ENCODE data around the gene SPG7.
"Not testable (repeated sequence)": the region's sequence is repeated elsewhere in the genome, so short reads cannot be mapped to it uniquely, and the experiment has no call there.

SPG7 gene

DNA sequence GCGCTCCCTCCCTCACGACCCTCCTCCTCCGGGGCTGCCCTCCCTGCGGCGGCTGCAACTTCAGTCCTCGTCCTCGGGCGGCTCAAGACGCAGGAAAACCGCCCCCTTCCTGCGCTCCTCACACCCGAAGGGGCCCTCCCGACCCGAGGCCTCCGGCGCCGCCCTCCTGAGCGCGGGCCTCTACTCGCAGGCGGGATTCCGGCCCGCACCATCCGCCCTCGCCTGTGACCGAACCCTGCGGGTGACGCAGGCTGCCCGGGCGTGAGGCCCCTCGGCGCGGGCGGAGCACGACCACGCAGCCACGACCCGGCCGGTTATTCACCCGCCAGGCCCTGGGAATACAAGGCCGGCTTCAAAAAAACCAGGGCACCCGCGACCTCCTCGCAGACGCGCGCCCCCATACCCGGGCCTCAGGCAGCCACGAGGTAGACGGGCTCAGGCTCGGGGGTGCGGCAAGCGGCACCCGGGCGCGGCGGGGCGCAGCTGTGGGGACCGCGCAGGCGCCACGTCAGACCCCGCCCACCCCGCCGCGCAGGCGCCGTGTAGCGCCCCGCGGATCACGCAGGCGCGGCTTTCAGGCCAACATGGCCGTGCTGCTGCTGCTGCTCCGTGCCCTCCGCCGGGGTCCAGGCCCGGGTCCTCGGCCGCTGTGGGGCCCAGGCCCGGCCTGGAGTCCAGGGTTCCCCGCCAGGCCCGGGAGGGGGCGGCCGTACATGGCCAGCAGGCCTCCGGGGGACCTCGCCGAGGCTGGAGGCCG, at the start of gene SPG7:
SPG7 (plus strand) TSS at position 570 of the 757 bp plus-strand sequence; CDS start at position 585, 15 bp downstream.
- peak; percentile 88 for DNase-seq

DNA sequence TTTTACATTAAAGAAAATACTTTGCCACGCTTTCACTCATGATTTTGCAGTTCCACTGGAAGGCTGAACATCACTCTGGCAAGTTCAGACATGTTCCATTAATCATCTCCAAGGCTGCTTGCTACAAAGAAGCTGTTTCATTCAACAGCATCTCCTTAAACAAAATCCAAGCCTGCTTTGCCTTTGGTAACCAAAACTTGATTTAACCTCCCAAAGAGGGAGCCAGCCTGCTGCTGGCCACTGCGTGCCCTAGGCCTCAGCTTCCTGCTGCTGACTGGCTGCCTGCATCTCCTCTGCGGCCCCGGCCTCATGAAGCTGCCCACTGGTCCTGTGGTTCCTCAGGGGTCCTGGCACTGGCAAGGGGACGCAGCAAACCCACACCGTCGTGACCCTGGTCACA, 49.7 kb upstream of the SPG7 start:
- DNase-seq, result no peak

DNA sequence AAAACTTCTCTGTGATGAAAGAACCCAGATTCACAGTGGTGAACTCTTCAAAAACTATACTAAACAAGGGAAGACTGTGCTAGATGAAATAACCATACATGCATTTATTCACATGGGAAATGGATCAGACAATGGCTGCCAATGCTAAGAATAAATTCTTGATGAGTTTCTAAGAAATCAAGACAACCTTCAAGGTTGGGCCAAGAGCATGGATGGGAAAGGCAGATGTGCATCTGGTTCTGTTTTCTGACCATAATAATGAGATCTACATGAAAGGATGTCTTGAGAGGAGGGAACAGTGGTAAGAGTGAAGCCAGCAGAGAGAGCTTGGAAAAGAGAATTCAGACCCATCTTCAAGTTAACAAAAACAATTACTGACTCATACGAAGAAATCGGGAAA, 49.2 kb upstream of the SPG7 start:
- no peak for DNase-seq

DNA sequence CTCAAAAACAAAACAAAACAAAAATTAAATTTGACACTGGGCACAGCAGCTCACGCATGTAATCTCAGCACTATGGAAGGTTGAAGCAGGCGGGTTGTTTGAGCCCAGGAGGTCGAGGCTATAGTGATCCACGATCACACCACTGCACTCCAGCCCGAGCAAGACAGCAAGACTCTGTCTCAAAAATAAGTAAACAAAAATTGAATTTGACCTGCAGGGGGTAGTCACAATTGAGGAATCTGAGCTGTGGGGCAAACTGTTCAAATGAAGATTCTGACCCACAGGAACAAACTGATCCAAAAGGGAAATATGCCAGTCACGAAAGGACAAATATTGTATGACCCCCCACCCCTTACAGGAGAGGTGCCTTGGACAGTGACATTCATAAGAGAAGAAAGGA, 47.6 kb upstream of the SPG7 start:
- DNase-seq, result no peak

DNA sequence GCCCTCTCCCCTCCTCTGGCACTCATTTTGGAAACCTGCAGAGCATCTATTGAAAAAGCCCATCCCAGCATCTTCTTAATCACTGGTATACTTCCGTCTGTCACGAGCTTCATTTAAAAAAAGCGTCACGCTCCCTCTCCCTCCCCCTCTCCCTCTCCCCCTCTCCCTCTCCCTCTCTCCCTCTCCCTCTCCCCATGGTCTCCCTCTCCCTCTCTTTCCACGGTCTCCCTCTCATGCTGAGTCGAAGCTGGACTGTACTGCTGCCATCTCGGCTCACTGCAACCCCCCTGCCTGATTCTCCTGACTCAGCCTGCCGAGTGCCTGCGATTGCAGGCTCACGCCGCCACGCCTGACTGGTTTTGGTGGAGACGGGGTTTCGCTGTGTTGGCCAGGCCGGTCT, 46.3 kb upstream of the SPG7 start:
- DNase-seq, result not testable (repeated sequence)

DNA sequence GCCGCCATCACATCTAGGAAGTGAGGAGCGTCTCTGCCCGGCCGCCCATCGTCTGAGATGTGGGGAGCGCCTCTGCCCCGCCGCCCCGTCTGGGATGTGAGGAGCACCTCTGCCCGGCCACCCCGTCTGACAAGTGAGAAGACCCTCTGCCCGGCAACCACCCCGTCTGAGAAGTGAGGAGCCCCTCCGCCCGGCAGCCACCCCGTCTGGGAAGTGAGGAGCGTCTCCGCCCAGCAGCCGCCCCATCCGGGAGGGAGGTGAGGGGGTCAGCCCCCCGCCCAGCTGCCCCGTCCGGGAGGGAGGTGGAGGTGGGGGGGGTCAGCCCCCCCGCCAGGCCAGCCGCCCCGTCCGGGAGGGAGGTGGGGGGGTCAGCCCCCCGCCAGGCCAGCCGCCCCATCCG, 45.6 kb upstream of the SPG7 start:
- not testable (repeated sequence) for DNase-seq

DNA sequence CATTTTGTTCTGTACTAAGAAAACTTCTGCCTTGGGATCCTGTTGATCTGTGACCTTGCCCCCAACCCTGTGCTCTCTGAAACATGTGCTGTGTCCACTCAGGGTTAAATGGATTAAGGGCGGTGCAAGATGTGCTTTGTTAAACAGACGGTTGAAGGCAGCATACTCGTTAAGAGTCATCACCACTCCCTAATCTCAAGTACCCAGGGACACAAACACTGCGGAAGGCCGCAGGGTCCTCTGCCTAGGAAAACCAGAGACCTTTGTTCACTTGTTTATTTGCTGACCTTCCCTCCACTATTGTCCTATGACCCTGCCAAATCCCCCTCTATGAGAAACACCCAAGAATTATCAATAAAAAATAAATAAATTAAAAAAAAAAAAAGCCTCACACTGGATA, 44.9 kb upstream of the SPG7 start:
- DNase-seq, result not testable (repeated sequence)

DNA sequence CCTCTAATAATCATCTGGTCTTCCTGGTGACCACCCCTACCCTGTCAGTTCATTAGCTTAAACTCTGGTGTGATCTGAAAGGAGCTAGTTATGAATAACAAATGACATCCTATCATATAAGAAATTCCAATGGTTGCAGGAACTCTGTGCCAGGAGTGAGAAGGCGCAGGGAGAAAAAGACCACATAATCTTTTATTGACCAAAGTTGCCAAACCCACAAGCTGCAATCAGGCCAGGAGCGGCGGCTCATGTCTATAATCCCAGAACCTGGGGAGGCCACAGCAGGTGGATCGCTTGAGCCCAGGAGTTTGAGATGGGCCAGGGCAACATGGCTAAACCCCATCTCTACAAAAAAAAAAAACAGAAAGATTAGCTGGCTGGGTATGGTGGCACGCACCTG, 41.3 kb upstream of the SPG7 start:
- DNase-seq, result no peak

DNA sequence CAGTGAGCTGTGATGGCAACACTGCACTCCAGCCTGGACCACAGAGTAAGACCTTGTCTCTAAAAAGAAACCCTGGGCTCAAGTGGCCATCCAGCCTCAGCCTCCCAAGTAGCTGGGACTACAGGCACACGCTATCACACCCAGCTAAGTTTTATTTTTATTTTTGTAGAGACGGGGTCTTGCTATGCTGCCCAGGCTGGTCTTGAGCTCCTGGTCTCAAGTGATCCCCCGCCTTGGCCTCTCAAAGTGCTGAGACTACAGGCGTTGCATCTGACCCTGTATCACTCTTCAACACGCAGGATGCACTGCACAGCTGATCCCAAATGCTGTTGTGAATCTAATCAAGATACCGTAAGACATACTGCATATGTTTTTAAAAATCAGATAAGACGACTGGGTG, 40.8 kb upstream of the SPG7 start:
- no peak for DNase-seq

DNA sequence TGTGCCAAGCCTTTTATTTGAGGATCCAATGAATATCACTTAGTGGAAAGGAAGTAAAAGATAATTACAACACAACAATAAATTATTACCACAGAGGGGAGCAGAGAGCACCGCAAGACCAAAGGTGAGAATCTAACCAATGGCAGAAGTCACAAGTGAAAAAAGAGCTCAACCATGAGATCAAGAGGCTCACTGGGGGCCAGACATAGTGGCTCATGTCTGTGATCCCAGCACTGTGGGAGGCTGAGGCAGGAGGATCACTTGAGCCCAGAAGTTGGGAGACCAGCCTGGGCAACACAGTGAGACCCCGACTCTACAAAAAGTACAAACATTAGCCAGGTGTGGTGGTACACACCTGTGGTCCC, 35.5 kb upstream of the SPG7 start:
- no peak for DNase-seq

DNA sequence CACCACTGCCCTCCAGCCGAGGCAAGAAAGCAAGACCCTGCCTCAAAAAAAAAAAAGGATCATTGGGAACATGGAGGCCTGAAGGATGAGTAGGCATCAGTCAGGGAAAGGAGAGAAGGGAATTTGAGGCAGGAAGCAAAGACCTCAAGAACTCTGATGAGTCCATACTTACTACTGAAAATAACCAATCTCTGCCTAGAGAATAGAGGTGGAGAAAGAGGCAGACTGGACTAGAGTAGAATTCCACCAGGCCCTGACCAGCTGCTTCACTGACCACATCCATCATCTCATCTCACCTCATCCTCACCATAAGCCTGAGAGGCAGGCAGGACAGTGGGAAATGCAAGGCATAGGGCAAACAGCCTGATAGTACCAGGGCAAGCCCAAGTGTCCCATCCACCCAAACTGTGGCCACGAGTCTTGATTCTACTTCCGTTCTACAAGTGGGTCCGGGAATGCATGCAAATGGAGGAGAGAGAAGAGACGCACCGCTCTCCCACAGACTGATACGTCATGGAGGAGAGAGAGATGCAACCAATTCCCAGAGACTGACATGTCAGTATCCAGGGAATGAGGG, 35.0 kb upstream of the SPG7 start:
- no peak for DNase-seq

DNA sequence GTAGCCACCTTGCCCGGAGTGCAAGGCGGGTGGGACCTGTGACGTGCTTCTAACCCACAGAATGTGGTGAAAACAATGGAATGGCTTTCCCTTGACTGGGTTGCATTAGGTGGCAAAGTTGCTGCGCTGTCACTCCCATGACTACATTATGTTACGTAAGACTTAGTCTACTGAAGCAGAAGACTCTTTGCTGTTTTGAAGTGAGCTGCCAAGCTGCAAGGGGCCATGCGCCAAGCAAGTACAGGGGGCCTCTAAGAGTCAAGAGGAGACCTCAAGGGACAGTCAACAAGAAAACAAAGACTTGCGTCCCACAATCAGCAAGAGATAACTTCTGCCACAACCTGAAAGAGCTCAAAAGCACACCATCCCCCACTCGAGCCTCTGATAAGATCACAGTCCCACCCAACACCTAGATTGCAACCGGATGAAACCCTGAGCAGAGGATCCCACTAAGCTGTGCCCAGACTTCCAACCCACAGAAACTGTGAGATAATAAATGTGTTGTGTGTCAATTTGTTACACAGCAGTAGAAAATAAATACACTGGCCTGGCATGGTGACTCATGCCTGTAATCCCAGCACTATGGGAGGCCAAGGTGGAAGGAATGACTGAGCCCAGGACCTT, 34.3 kb upstream of the SPG7 start:
- DNase-seq, result no peak

DNA sequence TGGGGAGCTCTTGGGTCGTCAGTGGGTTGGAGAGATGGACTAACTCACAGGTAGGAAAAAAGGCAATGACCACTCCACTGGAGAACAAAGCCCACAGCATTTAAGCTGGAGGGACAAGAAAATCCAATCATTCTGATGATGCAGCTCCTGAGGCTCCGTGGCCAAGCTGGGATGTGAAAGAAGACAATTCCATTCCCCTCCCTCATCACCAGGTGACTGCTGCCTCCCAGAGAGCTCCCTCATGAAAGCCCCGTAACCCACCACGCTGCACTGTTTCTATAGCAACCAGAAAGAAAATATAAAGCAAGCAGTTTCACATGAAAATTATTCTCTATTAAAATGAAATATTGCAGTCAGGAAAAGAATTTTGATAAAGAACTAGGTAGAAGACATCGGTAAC, 33.1 kb upstream of the SPG7 start:
- DNase-seq, result no peak

DNA sequence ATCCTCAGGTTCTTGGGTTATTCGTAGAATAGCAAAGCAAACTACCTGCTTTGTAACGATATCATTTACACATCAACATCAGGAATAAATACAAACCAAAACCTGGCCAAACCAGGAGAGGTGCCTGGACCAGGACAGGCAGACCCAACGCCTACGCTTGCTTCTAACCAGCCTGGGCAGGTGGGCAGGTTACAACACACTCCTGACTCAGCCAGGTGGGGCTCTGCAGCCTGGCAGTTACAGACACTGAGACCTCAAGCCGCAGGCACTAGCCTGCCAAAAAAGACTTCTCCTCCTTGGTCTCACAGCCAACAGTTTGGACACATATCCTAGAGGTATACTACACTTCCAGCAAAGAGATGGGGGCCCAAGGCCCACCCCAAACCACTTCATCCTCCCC, 31.8 kb upstream of the SPG7 start:
- DNase-seq, result no peak

DNA sequence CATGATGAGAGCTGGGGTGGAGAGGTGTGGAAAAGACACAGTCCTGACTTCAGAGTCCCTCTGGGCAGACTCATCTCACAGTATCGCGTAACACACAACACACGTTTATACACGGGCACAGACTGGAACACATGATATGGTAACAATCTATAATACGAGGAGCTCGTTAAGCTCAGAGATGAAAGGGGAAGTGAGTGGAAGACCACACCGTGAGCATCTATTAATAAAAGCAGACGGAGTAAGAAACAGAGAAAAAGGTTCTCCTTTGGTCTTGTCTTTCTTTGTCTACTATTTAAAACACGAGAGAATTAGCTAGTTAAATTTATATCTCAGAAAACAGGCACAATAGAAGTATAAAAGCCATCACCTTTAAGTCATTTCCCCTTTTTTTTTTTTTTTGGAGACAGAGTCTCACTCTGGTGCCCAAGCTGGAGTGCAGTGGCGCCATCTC, 31.4 kb upstream of the SPG7 start:
- DNase-seq, result no peak

DNA sequence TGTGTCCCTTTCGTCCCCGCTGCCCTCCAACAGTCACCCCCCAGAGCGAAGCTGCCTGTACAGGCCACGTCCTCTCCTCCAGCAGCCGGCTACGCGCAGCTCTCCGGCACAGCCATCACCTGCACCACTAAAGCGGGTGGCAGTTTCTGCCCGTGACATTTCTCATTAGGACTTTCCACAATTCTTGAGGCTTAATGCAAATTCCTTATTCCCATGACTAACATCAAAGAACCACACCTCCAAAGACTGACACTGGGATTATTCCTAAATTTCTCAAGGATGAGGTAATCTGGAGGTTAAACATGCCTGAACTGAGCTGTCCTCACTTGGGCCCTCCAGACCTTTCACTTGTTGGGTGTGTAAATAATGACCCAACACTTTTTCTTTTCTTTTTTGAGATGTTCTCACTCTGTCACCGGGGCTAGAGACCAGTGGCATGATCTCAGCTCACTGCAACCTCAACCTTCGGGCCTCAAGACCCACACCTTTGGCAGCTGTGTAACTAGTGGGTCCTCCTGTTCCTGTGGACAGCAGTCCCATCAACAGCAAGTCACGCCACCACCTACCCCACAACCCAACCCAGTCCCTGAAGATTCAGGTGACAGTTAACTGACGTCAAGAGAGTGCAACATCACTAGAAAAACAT, 29.5 kb upstream of the SPG7 start:
- DNase-seq, result no peak

DNA sequence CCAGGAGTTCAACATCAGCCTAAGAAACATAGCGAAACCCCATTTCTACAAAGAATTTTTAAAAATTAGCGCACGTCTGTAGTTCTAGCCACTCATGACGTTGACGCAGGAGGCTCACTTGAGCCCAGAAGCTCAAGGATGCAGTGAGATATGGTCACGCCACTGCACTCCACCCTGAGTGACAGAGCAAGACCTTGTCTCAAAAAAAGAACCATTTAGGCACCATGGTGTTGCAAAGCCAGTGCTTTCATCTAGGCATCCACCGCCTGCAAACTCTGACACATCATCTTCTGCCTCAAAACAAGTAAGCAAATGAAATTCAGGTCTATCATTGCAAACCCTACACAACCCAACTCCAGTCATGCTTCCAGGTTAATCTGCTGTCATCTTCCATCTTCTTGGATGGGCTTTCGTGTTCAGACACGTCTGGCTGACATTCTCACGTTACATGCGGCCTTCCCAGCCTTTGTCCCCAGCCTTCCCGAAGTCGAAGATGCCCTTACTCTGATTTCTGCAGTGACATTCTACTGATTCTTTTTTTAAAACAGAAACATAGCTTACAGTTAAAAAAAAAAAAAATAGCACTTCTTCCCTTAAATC, 26.7 kb upstream of the SPG7 start:
- DNase-seq, result no peak

DNA sequence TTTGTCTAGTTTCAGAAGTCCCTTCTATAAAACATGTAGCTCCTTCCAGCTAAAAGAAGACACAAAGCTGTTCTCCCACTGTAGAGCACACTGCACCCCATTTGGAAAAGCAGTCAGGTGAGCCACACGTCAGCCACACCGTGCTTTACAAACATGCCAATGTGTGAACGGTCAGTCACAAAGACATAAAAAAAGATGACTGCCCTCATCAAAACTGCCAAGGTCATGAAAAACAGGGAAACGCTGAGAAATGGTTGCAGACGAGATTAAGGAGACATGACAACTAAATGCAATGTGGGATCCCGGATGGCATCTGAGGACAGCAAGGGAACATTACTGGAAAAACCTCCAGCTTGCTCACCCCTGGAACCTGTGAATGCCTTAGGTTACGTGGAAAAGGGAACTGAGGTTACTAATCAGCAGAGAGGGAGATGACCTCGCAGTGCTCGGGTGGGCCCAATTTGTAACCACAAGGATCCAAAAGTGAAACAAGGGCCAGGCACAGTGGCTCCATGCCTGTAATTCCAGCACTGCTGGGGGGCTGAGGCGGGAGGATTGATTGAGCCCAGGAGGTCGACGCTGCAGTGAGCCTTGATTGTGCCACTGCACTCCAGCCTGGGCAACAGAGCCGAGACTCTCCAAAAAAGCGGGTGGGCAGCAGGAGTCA, 25.9 kb upstream of the SPG7 start:
- DNase-seq, result no peak

DNA sequence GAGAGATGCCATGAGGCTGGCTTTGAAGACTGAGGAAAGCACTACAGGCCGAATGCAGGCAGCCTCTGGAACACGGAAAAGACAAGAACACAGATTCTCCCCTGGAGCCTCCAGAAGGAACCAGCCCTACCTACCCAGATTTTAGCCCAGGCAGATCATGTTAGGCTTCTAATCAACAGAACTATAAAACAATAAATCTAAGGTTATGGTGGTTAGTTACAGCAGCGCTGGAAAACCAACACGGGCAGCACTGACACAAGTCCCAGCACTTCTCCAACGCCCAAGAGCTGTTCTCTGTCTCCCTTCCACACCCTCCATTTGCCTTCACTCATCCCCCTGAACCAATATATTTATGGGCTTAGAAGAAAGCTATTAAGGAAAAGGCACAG, 25.4 kb upstream of the SPG7 start:
- DNase-seq, result no peak

DNA sequence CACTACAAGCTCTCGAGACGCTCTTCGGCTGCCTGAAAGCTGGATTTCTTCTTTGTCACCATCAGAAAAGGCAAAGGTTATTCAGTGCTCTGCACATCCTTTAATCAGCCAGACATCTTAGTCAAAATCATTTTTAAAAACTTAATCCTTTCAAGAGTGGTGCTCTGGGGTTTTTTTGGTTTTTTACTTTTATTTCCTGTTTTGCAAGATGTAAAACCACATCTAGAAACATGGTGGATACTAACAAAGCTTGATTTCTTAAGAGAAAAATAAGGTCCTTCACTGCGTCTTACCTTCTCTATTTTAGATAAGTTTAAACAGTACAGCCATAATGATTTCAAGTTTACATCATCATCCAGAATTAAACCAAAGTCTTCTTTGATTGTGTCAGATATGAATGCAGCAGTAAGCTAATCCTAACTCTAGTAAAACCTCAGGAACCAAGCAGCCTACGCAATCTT, 24.1 kb upstream of the SPG7 start:
- DNase-seq, result no peak

DNA sequence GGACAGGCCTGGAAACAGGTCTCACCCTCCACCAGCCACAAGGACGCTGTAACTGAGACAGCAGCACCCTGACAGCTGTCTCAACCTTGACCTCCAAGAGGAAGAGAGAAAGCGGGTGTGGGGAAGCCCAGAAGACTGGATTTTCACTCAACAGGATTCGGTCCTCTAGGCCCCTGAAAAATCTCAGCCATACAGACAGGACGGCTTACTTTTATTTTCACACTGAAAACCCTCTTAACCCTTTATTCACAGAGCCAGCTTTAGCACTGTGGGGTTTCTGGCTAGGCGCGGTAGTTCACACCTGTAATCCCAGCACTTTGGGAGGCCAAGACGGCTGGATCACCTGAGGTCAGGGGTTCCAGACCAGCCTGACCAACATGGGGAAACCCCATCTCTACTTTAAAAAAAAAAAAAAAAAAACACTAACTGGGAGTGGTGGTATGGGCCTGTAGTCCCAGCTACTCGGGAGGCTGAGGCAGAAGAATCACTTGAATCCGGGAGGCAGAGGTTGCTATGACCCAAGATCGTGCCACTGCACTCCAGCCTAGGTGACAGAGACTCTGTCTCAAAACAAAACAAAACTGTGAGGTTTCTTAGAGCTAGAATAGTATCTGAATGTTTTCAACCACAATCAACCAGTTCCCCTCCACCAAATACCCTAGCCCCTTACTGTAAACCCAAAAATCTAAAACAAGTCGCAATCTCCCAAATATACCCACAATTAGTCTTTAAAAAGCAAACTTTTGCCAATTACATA, 23.1 kb upstream of the SPG7 start:
- DNase-seq, result no peak

DNA sequence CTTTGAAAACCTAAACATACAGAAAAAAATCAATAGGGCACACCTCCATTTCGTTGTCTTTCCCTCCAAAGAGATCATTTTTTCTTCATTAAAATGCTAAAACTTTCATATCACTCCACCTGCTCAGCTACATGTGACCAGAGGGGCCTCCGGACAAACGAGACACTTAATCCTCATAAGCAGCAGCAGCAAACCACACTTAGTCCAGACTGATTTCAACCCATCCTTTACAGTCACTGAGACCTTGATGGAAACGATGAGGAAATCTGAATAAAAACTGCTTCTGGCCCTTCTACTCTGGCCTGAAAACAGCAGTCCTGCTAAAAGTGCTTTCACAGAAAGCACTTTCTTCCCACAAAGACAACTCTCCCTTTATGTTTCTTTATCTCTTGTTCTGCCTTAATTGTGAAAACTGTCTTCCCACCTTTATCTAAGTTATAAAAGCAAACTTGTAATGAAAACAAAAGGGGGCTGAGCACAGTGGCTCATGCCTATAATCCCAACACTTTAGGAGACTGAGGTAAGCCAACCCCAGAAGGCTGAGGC, 22.4 kb upstream of the SPG7 start:
- DNase-seq, result no peak
